Fibroblast of lung (primary cell): ENCODE measurements around the gene SERPINH1.

Experiments
- EZH2 ChIP-seq: IDR thresholded peaks from 2 replicates; pipeline ENCODE4 v1.5.1; 2012; ENCODE audit warnings: low read length, control low read depth, mild to moderate bottlenecking; ENCODE audit errors: missing control alignments
- TF ChIP-seq, protein P1 (sequence below), 2 donors: IDR thresholded peaks in 1 of 2; conservative IDR thresholded peaks in 1 of 2; 1 replicate in 1 of 2; 2 replicates in 1 of 2; pipeline ENCODE4 v1.5.1; 2011 to 2012; ENCODE audit warnings: low read length in 2 of 2, control low read depth in 1 of 2, inconsistent platforms in 1 of 2, low read depth in 1 of 2, mild to moderate bottlenecking in 1 of 2

- TF ChIP-seq, protein P1, sequence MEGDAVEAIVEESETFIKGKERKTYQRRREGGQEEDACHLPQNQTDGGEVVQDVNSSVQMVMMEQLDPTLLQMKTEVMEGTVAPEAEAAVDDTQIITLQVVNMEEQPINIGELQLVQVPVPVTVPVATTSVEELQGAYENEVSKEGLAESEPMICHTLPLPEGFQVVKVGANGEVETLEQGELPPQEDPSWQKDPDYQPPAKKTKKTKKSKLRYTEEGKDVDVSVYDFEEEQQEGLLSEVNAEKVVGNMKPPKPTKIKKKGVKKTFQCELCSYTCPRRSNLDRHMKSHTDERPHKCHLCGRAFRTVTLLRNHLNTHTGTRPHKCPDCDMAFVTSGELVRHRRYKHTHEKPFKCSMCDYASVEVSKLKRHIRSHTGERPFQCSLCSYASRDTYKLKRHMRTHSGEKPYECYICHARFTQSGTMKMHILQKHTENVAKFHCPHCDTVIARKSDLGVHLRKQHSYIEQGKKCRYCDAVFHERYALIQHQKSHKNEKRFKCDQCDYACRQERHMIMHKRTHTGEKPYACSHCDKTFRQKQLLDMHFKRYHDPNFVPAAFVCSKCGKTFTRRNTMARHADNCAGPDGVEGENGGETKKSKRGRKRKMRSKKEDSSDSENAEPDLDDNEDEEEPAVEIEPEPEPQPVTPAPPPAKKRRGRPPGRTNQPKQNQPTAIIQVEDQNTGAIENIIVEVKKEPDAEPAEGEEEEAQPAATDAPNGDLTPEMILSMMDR (conservative IDR thresholded peaks at IDR 0.05 in 1 of 2, IDR thresholded peaks at IDR 0.05 in 1 of 2; ENCODE audit: low read depth in 1 of 2, low read length in 2 of 2): no peak
- TF ChIP-seq EZH2: no peak
These were observed 54.2 kb downstream of the SERPINH1 start for GRCh38 chr11:75616281-75616680.
